Measurements from ENCODE around the gene PLPPR4. TPM values are rescaled to one million over a fixed set of nuclear protein-coding genes. Genes with fewer than 3 reads are reported as not detected.
"Not testable (repeated sequence)": the region's sequence is repeated elsewhere in the genome, so short reads cannot be mapped to it uniquely, and the experiment has no call there.

PLPPR4 gene, protein sequence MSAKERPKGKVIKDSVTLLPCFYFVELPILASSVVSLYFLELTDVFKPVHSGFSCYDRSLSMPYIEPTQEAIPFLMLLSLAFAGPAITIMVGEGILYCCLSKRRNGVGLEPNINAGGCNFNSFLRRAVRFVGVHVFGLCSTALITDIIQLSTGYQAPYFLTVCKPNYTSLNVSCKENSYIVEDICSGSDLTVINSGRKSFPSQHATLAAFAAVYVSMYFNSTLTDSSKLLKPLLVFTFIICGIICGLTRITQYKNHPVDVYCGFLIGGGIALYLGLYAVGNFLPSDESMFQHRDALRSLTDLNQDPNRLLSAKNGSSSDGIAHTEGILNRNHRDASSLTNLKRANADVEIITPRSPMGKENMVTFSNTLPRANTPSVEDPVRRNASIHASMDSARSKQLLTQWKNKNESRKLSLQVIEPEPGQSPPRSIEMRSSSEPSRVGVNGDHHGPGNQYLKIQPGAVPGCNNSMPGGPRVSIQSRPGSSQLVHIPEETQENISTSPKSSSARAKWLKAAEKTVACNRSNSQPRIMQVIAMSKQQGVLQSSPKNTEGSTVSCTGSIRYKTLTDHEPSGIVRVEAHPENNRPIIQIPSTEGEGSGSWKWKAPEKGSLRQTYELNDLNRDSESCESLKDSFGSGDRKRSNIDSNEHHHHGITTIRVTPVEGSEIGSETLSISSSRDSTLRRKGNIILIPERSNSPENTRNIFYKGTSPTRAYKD
- 0.05 and 0.34 TPM in 2 replicates for total RNA-seq

GRCh38 chr1:99264201-99265021, at the start of gene PLPPR4:
Gene PLPPR4, plus strand, starts transcription at chr1:99264492. Its CDS starts 102 bp downstream, at chr1:99264594.
- peak; percentile 22 for DNase-seq

DNA sequence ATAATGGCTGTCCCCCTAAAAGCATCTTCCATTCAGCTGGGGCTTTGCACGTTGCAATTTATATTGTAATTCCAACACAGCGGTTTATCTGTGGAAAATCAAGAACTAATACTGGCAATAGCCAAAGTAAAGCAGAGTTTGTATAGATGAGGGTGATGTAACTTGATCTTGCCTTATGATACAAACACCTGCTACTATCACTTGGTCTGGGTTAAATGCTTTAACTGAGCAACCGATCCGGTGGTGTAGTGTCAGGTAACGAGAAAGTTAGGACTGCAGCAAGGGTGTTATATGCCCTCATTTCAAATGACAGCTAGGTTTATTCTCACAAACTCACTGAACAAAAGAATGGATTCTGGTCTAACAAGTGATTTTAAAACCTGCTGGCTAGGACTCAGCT, 47.3 kb upstream of the PLPPR4 start:
- no peak for DNase-seq

DNA sequence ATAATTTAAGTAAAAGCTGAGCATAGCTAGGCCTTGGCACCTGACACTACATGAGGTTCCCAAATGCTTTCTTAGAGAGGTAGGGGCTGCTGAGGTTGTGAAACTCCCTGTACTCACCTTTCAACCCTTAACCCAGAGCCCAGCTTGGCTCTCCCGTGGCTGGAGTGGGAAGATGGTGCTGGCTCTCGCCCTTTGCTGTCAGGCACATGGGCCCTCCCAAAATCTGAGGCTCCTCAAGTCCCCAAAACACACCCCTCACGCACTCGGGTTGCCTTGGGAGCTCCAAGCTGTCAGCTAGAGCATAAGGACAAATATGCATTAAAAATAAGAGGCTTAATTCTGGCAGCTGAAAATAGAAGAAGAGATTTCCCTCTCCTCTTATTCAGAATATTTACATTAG, 46.7 kb upstream of the PLPPR4 start:
- DNase-seq = no peak

GRCh38 chr1:99218572-99218971, 45.7 kb upstream of the PLPPR4 start:
- no peak for DNase-seq

GRCh38 chr1:99218999-99219398, 45.3 kb upstream of the PLPPR4 start:
- DNase-seq = no peak

GRCh38 chr1:99227056-99227897, 37.0 kb upstream of the PLPPR4 start:
- DNase-seq = no peak

GRCh38 chr1:99228153-99228552, 36.1 kb upstream of the PLPPR4 start:
- no peak for DNase-seq

DNA sequence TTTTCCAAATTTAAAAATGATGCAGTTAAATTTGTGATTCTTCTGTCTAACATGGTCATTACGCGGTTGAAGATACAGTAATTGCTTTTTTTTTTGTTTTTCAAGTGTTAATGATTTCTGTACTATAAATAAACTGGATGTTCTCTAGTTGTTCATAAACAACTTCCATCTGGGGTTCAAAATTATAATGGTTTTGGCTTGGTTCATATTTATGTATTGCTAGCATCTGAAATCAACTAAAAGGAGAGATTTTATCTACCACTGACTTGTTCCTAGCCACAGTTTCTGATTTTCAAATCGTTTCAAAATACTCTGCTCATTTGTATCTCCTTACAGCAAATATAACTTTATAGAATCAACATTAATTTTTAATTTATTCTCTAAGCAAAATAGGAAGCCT, 35.2 kb upstream of the PLPPR4 start:
- DNase-seq = no peak

GRCh38 chr1:99230695-99231094, 33.6 kb upstream of the PLPPR4 start:
- no peak for DNase-seq

- DNase-seq = no peak
Observed at GRCh38 chr1:99232172-99232571, 32.1 kb upstream of the PLPPR4 start.

DNA sequence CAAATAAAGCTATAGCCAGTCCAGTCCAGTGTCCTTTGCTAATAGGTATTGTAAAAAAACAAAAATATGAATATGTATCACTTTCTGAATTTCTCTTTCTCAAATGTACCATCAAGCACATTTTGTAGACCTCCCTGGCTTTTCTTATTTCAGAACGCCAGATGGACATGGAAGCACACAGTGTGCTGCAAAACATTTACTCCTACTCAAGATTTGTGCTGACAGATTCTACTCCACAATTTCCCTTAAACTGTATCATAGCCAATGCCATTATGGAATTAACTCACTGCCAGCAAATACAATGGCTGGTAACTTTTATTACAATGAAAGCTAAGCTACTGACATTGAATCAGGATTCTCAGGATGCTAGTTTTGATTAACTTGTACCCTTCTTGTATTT, 30.8 kb upstream of the PLPPR4 start:
- no peak for DNase-seq

- DNase-seq = no peak
Observed at GRCh38 chr1:99236756-99237155, 27.5 kb upstream of the PLPPR4 start.

- DNase-seq = no peak
Observed at GRCh38 chr1:99239690-99240089, 24.6 kb upstream of the PLPPR4 start.

GRCh38 chr1:99240621-99241020, 23.7 kb upstream of the PLPPR4 start:
- DNase-seq = no peak

DNA sequence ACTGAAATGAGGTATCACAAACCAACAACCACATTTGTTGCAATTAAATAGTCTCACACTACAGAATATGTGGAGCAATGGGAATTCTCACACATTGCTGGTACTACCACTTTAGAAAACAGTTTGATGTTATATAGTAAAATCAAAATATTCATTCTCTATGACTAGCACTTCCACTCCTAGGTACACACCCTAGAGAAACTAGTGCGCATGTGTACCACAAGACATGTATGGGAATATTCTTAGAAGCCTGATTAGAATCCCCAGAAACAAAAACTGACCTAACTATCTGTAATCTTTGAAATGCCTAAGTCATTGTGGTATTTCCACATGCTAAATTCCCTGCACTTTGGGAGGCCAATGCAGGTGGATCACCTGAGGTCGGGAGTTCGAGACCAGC, 18.1 kb upstream of the PLPPR4 start:
- DNase-seq = no peak

DNA sequence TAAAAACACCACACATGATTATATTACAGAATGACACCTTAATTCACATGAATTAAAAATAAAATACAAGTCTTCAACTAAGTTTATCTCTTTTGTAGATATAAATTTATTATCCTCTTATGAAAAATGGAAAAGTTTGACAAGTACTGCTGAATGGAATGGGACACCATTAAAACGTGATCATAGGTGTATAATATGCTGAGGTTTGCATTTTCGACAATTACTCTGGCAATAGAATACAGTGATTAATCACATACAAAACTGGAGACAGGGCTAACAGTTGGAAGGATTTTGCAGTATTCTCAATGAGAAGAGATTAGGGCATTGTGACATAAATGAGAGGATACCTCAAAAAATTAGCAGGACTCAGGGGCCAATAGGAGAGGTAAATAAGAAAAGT, 17.1 kb upstream of the PLPPR4 start:
- DNase-seq = no peak

- no peak for DNase-seq
Observed at GRCh38 chr1:99250728-99251127, 13.6 kb upstream of the PLPPR4 start.

GRCh38 chr1:99251308-99251707, 13.0 kb upstream of the PLPPR4 start:
- DNase-seq = no peak

GRCh38 chr1:99252630-99253029, 11.7 kb upstream of the PLPPR4 start:
- no peak for DNase-seq

- not testable (repeated sequence) for DNase-seq
Observed at GRCh38 chr1:99260402-99260801, 3.9 kb upstream of the PLPPR4 start.

DNA sequence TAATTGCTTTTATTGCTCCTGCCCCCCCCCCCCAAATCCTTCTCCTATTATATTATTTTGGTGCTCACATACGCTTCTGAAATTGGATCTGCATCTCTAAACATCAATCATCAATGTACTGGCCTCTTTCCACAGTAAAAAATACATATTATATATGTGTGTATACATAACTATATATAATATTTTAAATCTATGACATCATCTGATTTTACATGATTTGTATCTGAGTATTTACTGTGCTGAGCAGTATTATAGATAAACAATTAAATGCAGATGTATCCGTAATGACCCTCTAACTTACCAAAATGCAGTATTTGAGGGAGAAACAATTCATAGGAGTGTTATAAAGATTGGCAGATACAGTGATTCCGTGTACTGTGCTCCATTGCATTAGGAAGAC, 832 bp downstream of the PLPPR4 start:
- DNase-seq = no peak

DNA sequence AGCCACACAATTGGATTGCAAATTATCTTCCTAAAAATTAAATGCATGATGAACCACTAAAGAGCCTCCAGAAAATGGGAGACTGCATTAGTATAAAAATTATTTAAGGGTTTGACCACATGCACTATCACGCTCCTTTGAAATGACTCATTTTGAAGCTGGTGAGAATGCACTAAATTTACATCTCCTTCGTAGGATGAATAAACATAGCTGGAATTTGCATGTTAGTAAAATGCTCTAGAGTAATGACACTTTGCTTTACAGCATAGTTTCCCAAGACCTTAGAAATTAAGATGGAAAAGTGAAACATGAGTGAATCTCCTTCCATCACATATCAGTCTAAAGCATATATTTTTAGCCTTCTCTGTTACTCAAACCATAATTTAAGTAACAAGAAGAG, 2.4 kb downstream of the PLPPR4 start:
- no peak for DNase-seq

Data from dermis blood vessel endothelial cell (primary cell).